Effector memory CD8-positive, alpha-beta T cell (primary cell): ENCODE measurements around the gene MORN3.
A peak's percentile ranks its signal among the peaks of the same experiment; 100 is the strongest.
"Not testable (repeated sequence)": the region's sequence is repeated elsewhere in the genome, so short reads cannot be mapped to it uniquely, and the experiment has no call there.

Experiments used
- ATAC-seq: fragments of 150-1000 bp; cut with Tn5 transposase; replicated peaks from 2 replicates; pipeline ENCODE4 v1.10.0; 2021; ENCODE audit warnings: mild to moderate bottlenecking, moderate library complexity
- DNase-seq, 3 experiments: peaks; one replicate each; pipeline ENCODE4 v3.0.0; 2021
- H3K27ac Mint-ChIP-seq, 2 donors: one replicate each; pipeline ENCODE4 v1.8.0; 2022; ENCODE audit warnings: mild to moderate bottlenecking in 2 of 2, mixed read lengths in 2 of 2, moderate library complexity in 2 of 2
- H3K27me3 Mint-ChIP-seq, 2 donors: one replicate each; pipeline ENCODE4 v1.8.0; 2022; ENCODE audit warnings: mixed read lengths in 2 of 2
- H3K36me3 Mint-ChIP-seq: one replicate; pipeline ENCODE4 v1.8.0; 2022; ENCODE audit warnings: mild to moderate bottlenecking, moderate library complexity, mixed read lengths; ENCODE audit not compliant: insufficient read depth
- H3K4me1 Mint-ChIP-seq, 2 donors: one replicate each; pipeline ENCODE4 v1.8.0; 2022; ENCODE audit warnings: low read depth in 2 of 2, mixed read lengths in 2 of 2
- H3K4me3 Mint-ChIP-seq, 2 donors: one replicate each; pipeline ENCODE4 v1.8.0; 2022; ENCODE audit warnings: mild to moderate bottlenecking in 2 of 2, mixed read lengths in 2 of 2, moderate library complexity in 2 of 2
- H3K9me3 Mint-ChIP-seq, 2 donors: one replicate each; pipeline ENCODE4 v1.8.0; 2022; ENCODE audit warnings: mixed read lengths in 2 of 2

Gene MORN3

GRCh38 chr12:121676190-121676589, 6.7 kb upstream of the MORN3 start:
- H3K27me3 Mint-ChIP-seq: no peaks in the 10 kb centered on the region
- peaks cover 21 to 22% of the 10 kb centered on the region in 2 donors for H3K4me1 Mint-ChIP-seq
- no peak for DNase-seq
- no peak for ATAC-seq
- H3K9me3 Mint-ChIP-seq: no peaks in the 10 kb centered on the region
- H3K4me3 Mint-ChIP-seq: no peak overlapping the region
- H3K36me3 Mint-ChIP-seq: peaks cover 33% of the 10 kb centered on the region
- H3K27ac Mint-ChIP-seq: peak overlapping the region; percentile 80 to 83

- Mint-ChIP-seq H3K27me3 (no peaks in the 10 kb centered on the region), H3K4me3 (peak overlapping the region; percentile 96 to 98), H3K4me1 (peaks cover 31% of the 10 kb centered on the region in 2 donors), H3K27ac (peak overlapping the region; percentile 100), H3K9me3 (no peaks in the 10 kb centered on the region), H3K36me3 (peaks cover 42% of the 10 kb centered on the region)
- DNase-seq: no peak
- no peak for ATAC-seq
Measured at GRCh38 chr12:121673013-121673511, 3.6 kb upstream of the MORN3 start.

- H3K4me3 Mint-ChIP-seq: no peak overlapping the region
- ATAC-seq: no peak
- H3K4me1 Mint-ChIP-seq: peaks cover 49 to 60% of the 10 kb centered on the region in 2 donors
- H3K27ac Mint-ChIP-seq: peak overlapping the region; percentile 75 to 79
- peaks cover 60% of the 10 kb centered on the region for H3K36me3 Mint-ChIP-seq
- no peaks in the 10 kb centered on the region for H3K27me3 Mint-ChIP-seq
- peak; percentile 37 to 46 (median 38) for DNase-seq
- no peaks in the 10 kb centered on the region for H3K9me3 Mint-ChIP-seq
Measured at GRCh38 chr12:121668750-121669520, 519 bp downstream of the MORN3 start.

DNA sequence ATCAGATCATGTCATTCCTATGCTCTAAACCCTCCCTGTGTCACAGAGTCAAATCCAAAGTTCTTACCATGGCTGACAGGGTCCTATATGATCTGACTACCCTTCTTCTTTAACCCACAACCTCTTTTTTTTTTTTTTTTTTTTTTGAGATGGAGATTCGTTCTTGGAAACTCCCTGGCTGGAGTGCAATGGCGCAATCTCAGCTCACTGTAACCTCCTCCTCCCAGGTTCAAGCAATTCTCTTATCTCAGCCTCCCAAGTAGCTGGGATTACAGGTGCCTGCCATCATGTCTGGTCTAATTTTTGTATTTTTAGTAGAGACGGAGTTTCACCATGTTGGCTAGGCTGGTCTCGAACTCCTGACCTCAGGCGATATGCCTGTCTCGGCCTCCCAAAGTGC, 2.6 kb downstream of the MORN3 start:
- H3K27ac Mint-ChIP-seq: peak overlapping the region; percentile 31 to 72
- not testable (repeated sequence) for H3K27me3 Mint-ChIP-seq, ATAC-seq, H3K9me3 Mint-ChIP-seq, DNase-seq
- peak overlapping the region; percentile 34 to 90 for H3K4me3 Mint-ChIP-seq
- peaks cover 38 to 54% of the 10 kb centered on the region in 2 donors for H3K4me1 Mint-ChIP-seq
- peaks cover 48% of the 10 kb centered on the region for H3K36me3 Mint-ChIP-seq

DNA sequence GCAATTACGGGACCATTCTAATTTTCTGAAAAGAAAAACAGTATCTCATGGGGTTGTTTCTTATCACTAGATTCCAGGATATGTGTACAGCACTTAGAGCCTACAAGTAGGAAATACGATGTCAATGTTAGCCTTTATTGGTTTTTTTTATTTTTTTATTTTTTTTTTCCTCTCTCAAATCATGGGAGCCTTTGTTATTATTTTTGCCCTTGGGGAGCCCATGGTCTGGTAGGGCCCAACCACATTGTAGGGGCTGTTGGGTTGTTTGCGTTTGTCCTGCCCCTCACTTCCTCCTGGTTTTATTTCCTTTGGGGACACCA, 5.9 kb downstream of the MORN3 start:
- H3K4me1 Mint-ChIP-seq: peaks cover 43 to 57% of the 10 kb centered on the region in 2 donors
- peaks cover 52% of the 10 kb centered on the region for H3K36me3 Mint-ChIP-seq

GRCh38 chr12:121661353-121662105, 7.9 kb downstream of the MORN3 start:
- peaks cover 55% of the 10 kb centered on the region for H3K36me3 Mint-ChIP-seq
- ATAC-seq, H3K9me3 Mint-ChIP-seq, DNase-seq, H3K27me3 Mint-ChIP-seq: not testable (repeated sequence)
- H3K27ac Mint-ChIP-seq: peak overlapping the region; percentile 51 to 81
- H3K4me3 Mint-ChIP-seq: peak overlapping the region in 1 of 2 donors; percentile 29
- H3K4me1 Mint-ChIP-seq: peaks cover 44 to 55% of the 10 kb centered on the region in 2 donors

More for the DNA sequence above, 5.9 kb downstream of the MORN3 start:
- ATAC-seq (no peak), DNase-seq (no peak)
- Mint-ChIP-seq H3K27ac (peak overlapping the region; percentile 98), H3K9me3 (no peaks in the 10 kb centered on the region), H3K4me3 (peak overlapping the region; percentile 90 to 93), H3K27me3 (no peaks in the 10 kb centered on the region)

GRCh38 chr12:121657305-121658008, 12.0 kb downstream of the MORN3 start:
- H3K27me3 Mint-ChIP-seq: no peaks in the 10 kb centered on the region

DNA sequence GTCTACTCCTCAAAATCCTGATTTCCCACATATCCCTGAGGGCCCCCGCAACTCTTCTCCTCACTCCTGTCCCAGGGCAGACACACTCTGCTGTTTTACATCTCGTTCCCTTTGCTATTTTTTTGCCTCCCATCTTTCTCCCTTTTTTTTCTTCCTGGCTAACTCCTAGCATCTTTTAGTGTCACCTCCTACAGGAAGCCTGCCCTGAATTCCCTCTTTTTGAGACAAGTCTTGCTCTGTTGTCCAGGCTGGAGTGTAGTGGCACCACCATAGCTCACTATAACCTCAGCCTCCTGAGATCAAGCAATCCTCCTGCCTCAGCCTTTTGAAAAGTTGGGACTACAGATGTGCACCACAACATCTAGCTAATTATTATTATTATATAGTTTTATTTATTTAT, 13.3 kb downstream of the MORN3 start:
- Mint-ChIP-seq H3K36me3 (peaks cover 42% of the 10 kb centered on the region), H3K4me3 (no peak overlapping the region), H3K9me3 (no peaks in the 10 kb centered on the region), H3K4me1 (peaks cover 36 to 39% of the 10 kb centered on the region in 2 donors), H3K27me3 (no peaks in the 10 kb centered on the region), H3K27ac (peak overlapping the region in 1 of 2 donors; percentile 41)
- ATAC-seq: no peak
- no peak for DNase-seq

More at GRCh38 chr12:121657305-121658008, 12.0 kb downstream of the MORN3 start:
- H3K9me3 Mint-ChIP-seq: no peaks in the 10 kb centered on the region
- DNase-seq: no peak
- peak overlapping the region; percentile 65 to 99 for H3K27ac Mint-ChIP-seq
- no peak for ATAC-seq
- H3K4me1 Mint-ChIP-seq: peaks cover 38 to 40% of the 10 kb centered on the region in 2 donors
- no peak overlapping the region for H3K4me3 Mint-ChIP-seq
- peaks cover 42% of the 10 kb centered on the region for H3K36me3 Mint-ChIP-seq

DNA sequence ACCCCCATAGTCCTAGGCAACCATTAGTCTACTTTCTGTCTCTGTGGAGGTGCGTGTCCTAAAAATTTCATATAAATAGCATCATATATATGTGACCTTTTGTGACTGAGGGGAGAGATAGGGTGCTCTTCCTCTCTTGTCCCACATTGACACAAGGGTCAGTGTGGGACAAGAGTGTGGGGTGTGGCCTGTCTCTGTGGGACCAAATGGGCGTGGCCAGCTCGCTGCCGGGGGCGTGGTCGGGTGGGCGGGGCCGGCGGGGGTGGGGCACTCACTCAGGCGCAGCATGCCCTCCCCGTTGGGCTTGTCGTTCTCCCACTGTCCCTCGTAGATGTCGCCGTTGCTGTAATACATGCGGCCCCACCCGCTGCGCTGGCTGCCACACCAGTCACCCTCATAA, 15.5 kb downstream of the MORN3 start:
- no peak overlapping the region for H3K4me3 Mint-ChIP-seq
- H3K9me3 Mint-ChIP-seq: no peaks in the 10 kb centered on the region
- H3K4me1 Mint-ChIP-seq: peaks cover 42 to 44% of the 10 kb centered on the region in 2 donors
- no peaks in the 10 kb centered on the region for H3K27me3 Mint-ChIP-seq
- no peak for ATAC-seq
- no peak for DNase-seq
- H3K27ac Mint-ChIP-seq: peak overlapping the region in 1 of 2 donors; percentile 38
- H3K36me3 Mint-ChIP-seq: peaks cover 37% of the 10 kb centered on the region

- Mint-ChIP-seq H3K4me3 (no peak overlapping the region), H3K36me3 (peaks cover 34% of the 10 kb centered on the region), H3K27ac (peak overlapping the region in 1 of 2 donors; percentile 41), H3K4me1 (peaks cover 33 to 39% of the 10 kb centered on the region in 2 donors), H3K9me3 (no peaks in the 10 kb centered on the region), H3K27me3 (no peaks in the 10 kb centered on the region)
- no peak for ATAC-seq
- no peak for DNase-seq
Measured at GRCh38 chr12:121652767-121653497, 16.5 kb downstream of the MORN3 start.

GRCh38 chr12:121651320-121651719, 18.1 kb downstream of the MORN3 start:
- Mint-ChIP-seq H3K4me3 (no peak overlapping the region), H3K27ac (peak overlapping the region in 1 of 2 donors; percentile 69), H3K36me3 (peaks cover 43% of the 10 kb centered on the region), H3K27me3 (no peaks in the 10 kb centered on the region), H3K4me1 (peaks cover 27 to 35% of the 10 kb centered on the region in 2 donors), H3K9me3 (no peaks in the 10 kb centered on the region)
- ATAC-seq (no peak), DNase-seq (no peak)

- Mint-ChIP-seq H3K27ac (peak overlapping the region; percentile 61 to 92), H3K4me3 (peak overlapping the region; percentile 60 to 69), H3K9me3 (no peaks in the 10 kb centered on the region), H3K36me3 (peaks cover 49% of the 10 kb centered on the region), H3K4me1 (peaks cover 22 to 33% of the 10 kb centered on the region in 2 donors), H3K27me3 (no peaks in the 10 kb centered on the region)
- ATAC-seq: peak; percentile 93
- DNase-seq: peak; percentile 31 to 49 (median 42)
Measured at GRCh38 chr12:121649819-121650353, 19.6 kb downstream of the MORN3 start.
